HG03066 (cell line): Measurements from ENCODE around the gene PRM2.
"Not testable (repeated sequence)": the region's sequence is repeated elsewhere in the genome, so short reads cannot be mapped to it uniquely, and the experiment has no call there.

Experiments used
- ATAC-seq: cut with Tn5 transposase; IDR thresholded peaks from one replicate; pipeline ENCODE4 v1.9.1; 2021; ENCODE audit warnings: low read depth; ENCODE audit not compliant: unreplicated experiment

The PRM2 gene

GRCh38 chr16:11307639-11308492 is 31.6 kb upstream of the PRM2 start:
- ATAC-seq, result no peak

DNA sequence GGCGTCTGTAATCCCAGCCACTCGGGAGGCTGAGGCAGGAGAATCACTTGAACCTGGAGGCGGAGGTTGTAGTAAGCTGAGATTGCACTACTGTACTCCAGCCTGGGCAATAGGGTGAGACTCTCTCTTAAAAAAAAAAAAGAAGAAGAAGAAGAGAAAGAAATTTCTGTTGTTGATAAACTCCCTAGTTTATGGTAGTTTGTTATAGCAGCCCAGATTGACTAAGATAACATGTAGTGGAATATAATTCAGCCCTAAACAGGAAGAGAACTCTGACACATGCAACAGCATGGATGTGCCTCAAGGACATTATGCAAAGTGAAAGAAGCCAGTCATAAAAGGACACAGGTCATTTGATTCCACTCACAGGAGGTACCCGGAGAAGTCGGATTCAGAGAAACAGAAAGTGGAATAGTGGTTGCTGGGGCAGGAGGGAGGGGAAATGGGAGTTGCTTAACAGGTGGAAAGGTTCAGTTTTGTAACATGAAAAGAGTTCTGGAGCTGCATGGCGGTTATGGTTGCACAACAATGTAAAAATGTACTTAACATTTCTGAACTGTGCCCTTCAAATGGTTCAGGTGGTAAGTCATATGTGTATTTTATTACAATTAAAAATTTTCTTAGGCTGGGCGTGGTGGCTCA is 30.8 kb upstream of the PRM2 start:
- no peak for ATAC-seq

GRCh38 chr16:11306381-11306780 is 30.1 kb upstream of the PRM2 start:
- no peak for ATAC-seq

DNA sequence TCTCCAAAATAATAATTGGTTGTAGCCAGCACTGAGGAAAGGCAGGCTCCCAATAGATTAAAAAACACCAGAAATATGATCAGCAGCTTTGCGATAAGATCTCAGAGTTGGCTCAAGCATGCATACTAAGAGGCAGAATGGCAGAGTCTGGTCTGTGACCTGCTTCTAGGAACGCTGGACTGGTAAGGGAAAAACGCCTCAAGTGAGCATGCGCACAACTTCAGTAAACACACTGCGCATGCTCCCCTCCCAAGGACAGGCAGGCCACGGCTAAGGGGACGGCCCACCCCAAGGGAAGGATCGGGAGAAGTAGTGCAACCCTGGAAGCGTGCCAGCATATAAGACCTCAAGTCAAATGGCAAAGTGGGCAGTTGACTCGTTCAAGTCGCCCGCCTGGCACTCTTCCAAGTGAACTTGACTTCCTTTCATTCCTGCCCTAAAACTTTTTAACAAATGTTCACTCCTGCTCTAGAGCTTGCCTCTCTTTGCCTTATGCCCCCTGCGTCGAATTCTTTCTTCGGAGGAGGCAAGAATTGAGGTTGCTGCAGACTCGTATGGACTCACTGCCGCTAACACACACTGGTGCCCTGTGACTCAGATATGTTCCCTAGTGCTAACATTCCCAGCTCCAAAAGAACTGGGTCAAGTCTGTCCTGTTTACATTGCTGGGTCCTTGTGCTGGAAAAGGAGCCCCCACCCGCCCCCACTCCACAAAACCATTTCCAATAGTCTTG is 27.3 kb upstream of the PRM2 start:
- ATAC-seq, result no peak

- no peak for ATAC-seq
These were observed 26.7 kb upstream of the PRM2 start for GRCh38 chr16:11302977-11303376.

DNA sequence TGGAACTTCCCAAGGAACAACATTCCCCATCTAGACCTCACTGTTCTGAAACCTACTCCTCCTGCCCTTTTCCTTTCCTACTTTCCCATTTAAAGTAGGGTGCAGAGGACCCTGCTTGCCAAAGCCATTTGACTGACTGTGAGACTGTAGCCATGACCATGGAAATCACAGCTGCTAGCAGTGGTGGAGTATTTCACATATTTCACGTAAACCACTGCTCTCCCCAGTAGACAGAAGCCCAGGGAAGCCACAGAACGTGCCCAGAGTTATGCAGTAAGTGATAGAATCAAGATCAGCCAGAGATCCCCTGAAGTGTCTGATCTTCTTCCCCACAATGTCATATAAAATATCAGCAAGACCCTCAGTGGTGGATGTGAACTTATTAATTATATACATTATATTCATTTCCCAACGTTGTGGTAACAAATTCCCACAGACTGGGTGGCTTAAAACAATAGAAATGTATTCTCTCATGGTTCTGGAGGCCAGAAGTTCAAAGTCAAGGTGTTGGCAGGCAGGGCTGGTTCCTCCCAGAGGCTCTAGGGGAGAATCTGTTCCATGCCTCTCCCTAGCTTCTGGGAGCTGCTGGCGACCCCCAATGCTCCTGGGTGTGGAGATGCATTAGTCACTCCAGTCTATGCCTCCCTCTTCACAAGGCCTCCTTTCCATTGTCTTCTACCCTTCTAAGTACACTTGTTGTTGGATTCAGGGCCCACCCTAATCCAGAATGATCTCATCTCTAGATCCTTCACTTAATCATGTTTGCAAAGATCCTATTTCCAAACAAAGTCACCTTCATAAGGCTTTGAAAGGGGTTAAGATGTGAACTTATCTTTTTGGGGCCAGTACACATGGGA is 25.6 kb upstream of the PRM2 start:
- ATAC-seq, result no peak

GRCh38 chr16:11300560-11300892 is 24.2 kb upstream of the PRM2 start:
- ATAC-seq, result no peak

- no peak for ATAC-seq
These were observed 23.7 kb upstream of the PRM2 start for GRCh38 chr16:11299865-11300559.

DNA sequence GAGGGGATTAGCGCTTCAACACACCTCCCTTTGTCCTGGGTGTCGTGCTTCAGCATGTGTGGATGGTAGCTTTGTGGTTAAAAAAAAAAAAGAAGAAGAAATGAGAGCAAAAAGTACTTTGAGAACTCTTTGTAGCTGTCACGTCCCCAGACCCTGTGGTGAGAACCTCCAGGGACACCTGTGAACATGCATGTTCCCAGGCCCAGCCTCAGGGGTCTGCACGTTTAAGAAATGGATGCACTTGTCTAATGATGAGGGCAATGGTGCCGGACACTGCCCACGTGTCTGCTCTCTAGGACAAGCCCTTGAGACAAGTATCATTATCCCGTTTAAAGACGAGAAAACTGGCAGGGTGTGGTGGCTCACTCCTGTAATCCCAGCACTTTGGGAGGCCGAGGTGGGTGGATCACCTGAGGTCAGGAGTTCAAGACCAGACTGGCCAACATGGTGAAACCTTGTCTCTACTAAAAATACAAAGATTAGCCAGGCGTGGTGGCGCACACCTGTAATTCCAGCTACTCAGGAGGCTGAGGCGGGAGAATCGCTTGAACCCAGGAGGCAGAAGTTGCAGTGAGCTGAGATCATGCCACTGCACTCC is 22.8 kb upstream of the PRM2 start:
- not testable (repeated sequence) for ATAC-seq

DNA sequence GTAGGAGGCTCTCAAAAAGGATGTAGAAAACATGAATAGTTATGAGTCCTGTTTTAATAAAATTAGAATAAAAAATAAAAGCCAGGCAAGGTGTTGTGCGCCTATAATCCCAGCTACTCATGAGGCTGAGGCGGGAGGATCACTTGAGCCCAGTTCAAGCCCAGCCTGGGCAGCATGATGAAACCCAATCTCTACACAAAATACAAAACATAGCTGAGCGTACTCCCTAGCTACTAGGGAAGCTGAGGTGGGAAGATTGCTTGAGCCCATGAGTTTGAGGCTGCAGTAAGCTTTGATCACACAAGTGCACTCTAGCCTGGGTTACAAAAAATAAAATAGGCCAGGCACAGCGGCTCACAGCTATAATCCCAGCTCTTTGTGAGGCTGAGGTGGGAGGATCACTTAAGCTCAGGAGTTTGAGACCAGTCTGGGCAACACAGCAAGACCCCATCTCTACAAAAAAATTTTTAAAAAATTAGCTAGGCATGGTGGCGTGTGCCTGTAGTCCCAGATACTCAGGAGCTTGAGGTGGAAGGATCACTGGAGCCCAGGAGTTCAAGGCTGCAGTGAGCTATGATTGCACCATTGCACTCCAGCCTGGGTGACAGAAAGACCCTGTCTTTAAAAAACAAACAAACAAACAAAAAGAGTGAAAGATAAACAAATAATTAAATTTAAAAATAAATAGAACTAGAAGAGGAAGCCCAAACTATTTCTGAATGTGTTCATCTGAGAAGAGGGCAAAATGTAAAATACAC is 22.0 kb upstream of the PRM2 start:
- no peak for ATAC-seq

DNA sequence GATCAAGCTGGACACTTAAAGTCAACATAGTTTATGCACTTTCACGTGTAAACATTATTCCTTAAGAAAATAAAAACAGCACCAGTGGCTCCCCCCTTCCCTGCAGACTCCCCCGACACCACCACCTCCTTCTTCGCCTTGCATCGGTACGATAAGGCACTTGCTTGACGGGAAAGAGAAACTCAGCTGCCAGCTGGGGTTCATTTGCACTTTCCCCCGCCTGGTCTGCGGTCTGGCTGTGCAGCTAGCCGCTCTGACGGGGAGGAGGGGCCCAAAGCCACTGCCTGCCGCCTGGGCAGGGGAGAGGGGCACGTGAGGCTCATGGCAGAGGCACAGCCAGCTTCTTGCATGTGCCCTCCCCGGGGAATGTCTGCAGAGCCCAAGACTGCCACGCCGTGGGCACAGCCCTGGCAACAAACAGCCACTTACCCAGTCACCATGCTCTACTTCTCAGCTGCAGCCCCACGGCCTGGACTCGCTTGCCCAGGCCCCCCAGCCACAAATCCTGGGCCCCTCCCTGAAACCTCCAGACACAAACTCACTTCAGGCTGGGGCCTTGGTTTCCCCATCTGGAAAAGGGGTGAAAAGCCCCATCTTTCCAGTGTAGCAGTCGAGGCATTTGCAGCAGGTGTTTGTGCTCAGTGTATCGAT is 21.3 kb upstream of the PRM2 start:
- ATAC-seq, result peak; percentile 79

GRCh38 chr16:11296706-11297491 is 20.6 kb upstream of the PRM2 start:
- peak; percentile 29 for ATAC-seq

DNA sequence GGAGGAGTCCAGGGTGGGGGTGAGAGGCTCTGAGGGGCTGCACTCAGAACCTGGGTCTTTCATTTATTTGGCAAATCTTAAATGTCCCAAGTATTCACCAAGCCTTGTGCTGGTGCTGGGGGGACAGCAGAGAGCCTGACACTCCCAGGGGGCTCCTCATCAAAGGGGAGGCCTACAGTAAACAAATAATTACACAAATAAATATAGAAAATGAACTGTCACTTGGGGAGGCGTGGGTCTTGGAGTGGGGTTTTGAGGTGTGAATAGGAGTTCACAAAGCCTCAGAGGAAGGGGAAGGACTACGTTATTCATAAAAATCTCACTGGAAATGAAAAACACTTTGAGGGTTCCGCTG is 20.0 kb upstream of the PRM2 start:
- no peak for ATAC-seq

GRCh38 chr16:11295672-11296071 is 19.4 kb upstream of the PRM2 start:
- ATAC-seq, result no peak

DNA sequence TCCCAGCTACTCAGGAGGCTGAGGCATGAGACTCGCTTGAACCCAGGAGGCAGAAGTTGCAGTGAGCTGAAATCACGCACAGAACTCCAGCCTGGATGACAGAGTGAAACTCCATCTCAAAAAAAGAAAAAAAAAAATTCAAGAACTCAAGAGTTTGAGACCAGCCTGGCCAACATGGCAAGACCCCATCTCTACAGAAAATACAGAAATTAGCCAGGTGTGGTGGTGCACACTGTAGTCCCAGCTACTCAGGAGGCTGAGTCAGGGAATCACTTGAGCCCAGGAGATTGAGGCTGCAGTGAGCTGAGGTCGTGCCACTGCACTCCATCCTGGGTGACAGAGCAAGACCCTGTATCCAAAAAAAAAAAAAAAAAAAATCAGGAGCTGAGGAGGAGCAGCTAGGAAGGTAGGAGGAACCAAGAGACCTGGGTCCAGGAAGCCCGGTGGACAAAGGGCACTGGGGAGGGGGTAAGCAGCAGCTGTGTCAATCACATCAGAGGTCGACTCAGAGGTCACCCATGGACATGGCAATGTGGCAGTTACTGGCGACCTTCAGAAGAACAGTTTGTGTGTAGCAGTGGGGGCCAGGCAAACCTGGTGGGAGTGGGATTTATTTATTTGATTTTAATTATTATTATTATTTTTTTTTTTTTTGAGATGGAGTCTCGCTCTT is 15.9 kb upstream of the PRM2 start:
- no peak for ATAC-seq

- ATAC-seq, result no peak
These were observed 14.9 kb upstream of the PRM2 start for GRCh38 chr16:11291091-11291703.
